Measurements from ENCODE around the gene PPP2R2D. TPM values are rescaled to one million over a fixed set of nuclear protein-coding genes. Genes with fewer than 3 reads are reported as not detected.

The PPP2R2D gene
- total RNA-seq, 1 experiment from 2014 or later, result 41.0 TPM

DNA sequence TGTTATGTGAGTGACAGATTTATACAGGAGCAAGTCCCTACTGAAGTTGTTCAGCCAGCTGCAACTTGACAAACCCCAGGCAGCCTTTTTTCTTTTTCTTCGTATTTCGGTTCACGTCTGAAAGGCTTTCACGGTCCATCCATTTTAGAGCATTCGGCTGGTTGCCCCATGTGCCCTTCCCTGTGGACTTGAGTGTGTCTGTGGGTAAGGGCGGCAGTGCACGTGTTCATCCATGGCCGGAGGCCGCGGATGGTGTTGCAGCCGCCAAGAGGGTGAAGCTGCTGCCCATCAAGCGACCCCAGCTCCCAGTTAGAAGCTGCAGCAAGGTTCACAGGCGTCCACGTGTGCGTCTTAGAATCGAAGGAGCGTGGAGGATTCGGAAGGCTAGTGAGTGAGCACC is 35.9 kb downstream of the PPP2R2D start:
- no TSS peak for BruUV-seq (replicated peaks)
- ChIA-PET CTCF (no interaction called here), POLR2A (no interaction called here)
- Histone ChIP-seq H3K9me3 (ENCODE audit: control insufficient read depth, insufficient read depth, low read depth, low read length) (no peaks in the 10 kb centered on the region), H3K36me3 (ENCODE audit: control insufficient read depth, insufficient read depth, low read length) (peaks cover 4% of the 10 kb centered on the region; the same call in 1 of the 2 replicates), H3K27me3 (ENCODE audit: control insufficient read depth, insufficient read depth, low read length) (no peaks in the 10 kb centered on the region), H3K4me3 (ENCODE audit: low read depth in 2 of 2, low read length in 2 of 2) (no peak overlapping the region), H3K4me1 (ENCODE audit: control insufficient read depth, insufficient read depth, low read length) (no peaks in the 10 kb centered on the region), H3K27ac (ENCODE audit: low read length) (no peak overlapping the region)
- intact Hi-C loops (cut with micrococcal nuclease; ENCODE audit: unreplicated experiment) (no loop called here), in situ Hi-C loops (cut with HindIII; ENCODE audit: low pct_unique_long_range_greater_than_20kb, low sequenced_read_pairs) (no loop called here)
- no peak for DNase-seq (ENCODE audit: low read depth, low spot score)
- no peak for ATAC-seq
- no peak for TF ChIP-seq TCF7L2 (IDR thresholded peaks at IDR 0.05; ENCODE audit: low read depth, low read length)

DNA sequence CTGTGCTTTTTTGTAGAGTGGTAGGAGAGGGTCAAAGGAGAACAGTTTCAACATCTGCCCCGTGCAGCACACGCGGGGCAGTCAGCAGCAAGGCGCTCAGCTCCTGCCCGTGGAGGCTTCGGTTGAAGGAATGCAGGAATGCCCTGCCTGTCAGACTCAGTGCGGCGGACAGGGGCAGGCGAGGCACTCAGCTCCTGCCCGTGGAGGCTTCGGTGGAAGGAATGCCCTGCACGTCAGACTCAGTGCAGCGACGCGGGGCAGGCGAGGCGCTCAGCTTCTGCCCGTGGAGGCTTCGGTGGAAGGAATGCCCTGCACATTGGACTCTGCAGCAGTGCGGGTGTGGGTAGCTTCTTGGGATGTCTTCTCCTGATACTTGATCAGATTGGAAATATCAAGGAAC is 37.0 kb downstream of the PPP2R2D start:
- Histone ChIP-seq H3K36me3 (ENCODE audit: control insufficient read depth, insufficient read depth, low read length) (peaks cover 4% of the 10 kb centered on the region), H3K27me3 (ENCODE audit: control insufficient read depth, insufficient read depth, low read length) (no peaks in the 10 kb centered on the region), H3K9me3 (ENCODE audit: control insufficient read depth, insufficient read depth, low read depth, low read length) (no peaks in the 10 kb centered on the region), H3K27ac (ENCODE audit: low read length) (no peak overlapping the region), H3K4me1 (ENCODE audit: control insufficient read depth, insufficient read depth, low read length) (no peaks in the 10 kb centered on the region), H3K4me3 (ENCODE audit: low read depth in 2 of 2, low read length in 2 of 2) (no peak overlapping the region)
- CTCF ChIA-PET, result no interaction called here
- no peak for ATAC-seq
- no peak for TF ChIP-seq POLR2AphosphoS5 (IDR thresholded peaks at IDR 0.05; ENCODE audit: low read depth, low read length)
- TF ChIP-seq TCF7L2 (IDR thresholded peaks at IDR 0.05; ENCODE audit: low read depth, low read length), result no peak
- no peak for TF ChIP-seq SIN3A (IDR thresholded peaks at IDR 0.05; ENCODE audit: borderline replicate concordance, insufficient read depth, low read depth, low read length)
- TF ChIP-seq, protein P1, sequence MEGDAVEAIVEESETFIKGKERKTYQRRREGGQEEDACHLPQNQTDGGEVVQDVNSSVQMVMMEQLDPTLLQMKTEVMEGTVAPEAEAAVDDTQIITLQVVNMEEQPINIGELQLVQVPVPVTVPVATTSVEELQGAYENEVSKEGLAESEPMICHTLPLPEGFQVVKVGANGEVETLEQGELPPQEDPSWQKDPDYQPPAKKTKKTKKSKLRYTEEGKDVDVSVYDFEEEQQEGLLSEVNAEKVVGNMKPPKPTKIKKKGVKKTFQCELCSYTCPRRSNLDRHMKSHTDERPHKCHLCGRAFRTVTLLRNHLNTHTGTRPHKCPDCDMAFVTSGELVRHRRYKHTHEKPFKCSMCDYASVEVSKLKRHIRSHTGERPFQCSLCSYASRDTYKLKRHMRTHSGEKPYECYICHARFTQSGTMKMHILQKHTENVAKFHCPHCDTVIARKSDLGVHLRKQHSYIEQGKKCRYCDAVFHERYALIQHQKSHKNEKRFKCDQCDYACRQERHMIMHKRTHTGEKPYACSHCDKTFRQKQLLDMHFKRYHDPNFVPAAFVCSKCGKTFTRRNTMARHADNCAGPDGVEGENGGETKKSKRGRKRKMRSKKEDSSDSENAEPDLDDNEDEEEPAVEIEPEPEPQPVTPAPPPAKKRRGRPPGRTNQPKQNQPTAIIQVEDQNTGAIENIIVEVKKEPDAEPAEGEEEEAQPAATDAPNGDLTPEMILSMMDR (IDR thresholded peaks at IDR 0.05), result no peak
- no TSS peak for BruUV-seq (replicated peaks)
- in situ Hi-C loops (cut with HindIII; ENCODE audit: low pct_unique_long_range_greater_than_20kb, low sequenced_read_pairs) (no loop called here), intact Hi-C loops (cut with micrococcal nuclease; ENCODE audit: unreplicated experiment) (no loop called here)
- POLR2A ChIA-PET, result no interaction called here
- no peak for DNase-seq (ENCODE audit: low read depth, low spot score)

DNA sequence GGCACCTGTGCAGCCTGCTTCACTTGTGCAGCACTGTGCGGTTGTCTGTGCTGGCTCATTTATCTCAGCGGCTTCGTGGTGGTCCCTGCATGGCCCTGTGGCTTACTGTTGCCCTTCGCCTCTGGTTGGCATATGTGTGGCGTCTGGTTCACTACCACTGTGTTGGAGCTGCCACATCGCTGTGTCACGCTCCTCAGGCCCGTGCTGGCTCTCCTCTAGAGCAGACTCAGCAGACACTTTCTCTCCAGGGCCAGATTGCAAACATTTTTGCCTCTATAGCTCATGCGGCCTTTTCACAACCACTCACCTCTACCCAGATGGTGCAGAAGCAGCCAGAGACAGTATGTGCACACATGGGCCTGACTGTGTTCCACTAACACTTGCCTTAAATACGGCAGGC is 37.9 kb downstream of the PPP2R2D start:
- CTCF ChIA-PET, result no interaction called here
- TF ChIP-seq, protein P2, sequence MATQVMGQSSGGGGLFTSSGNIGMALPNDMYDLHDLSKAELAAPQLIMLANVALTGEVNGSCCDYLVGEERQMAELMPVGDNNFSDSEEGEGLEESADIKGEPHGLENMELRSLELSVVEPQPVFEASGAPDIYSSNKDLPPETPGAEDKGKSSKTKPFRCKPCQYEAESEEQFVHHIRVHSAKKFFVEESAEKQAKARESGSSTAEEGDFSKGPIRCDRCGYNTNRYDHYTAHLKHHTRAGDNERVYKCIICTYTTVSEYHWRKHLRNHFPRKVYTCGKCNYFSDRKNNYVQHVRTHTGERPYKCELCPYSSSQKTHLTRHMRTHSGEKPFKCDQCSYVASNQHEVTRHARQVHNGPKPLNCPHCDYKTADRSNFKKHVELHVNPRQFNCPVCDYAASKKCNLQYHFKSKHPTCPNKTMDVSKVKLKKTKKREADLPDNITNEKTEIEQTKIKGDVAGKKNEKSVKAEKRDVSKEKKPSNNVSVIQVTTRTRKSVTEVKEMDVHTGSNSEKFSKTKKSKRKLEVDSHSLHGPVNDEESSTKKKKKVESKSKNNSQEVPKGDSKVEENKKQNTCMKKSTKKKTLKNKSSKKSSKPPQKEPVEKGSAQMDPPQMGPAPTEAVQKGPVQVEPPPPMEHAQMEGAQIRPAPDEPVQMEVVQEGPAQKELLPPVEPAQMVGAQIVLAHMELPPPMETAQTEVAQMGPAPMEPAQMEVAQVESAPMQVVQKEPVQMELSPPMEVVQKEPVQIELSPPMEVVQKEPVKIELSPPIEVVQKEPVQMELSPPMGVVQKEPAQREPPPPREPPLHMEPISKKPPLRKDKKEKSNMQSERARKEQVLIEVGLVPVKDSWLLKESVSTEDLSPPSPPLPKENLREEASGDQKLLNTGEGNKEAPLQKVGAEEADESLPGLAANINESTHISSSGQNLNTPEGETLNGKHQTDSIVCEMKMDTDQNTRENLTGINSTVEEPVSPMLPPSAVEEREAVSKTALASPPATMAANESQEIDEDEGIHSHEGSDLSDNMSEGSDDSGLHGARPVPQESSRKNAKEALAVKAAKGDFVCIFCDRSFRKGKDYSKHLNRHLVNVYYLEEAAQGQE (IDR thresholded peaks at IDR 0.05; ENCODE audit: insufficient read depth in 1 of 2, low read depth in 2 of 2, low read length in 1 of 2), result no peak
- TF ChIP-seq, protein P1 (IDR thresholded peaks at IDR 0.05), result no peak
- TF ChIP-seq POLR2AphosphoS5 (IDR thresholded peaks at IDR 0.05; ENCODE audit: low read depth, low read length), result no peak
- TF ChIP-seq TCF7L2 (IDR thresholded peaks at IDR 0.05; ENCODE audit: low read depth, low read length), result no peak
- no peak for TF ChIP-seq SIN3A (IDR thresholded peaks at IDR 0.05; ENCODE audit: borderline replicate concordance, insufficient read depth, low read depth, low read length)
- ATAC-seq, result no peak

More for the DNA sequence above, 37.9 kb downstream of the PPP2R2D start:
- H3K4me1 ChIP-seq (ENCODE audit: control insufficient read depth, insufficient read depth, low read length), result no peaks in the 10 kb centered on the region
- POLR2A ChIA-PET, result no interaction called here
- in situ Hi-C loops (cut with HindIII; ENCODE audit: low pct_unique_long_range_greater_than_20kb, low sequenced_read_pairs), result no loop called here
- H3K27me3 ChIP-seq (ENCODE audit: control insufficient read depth, insufficient read depth, low read length), result no peaks in the 10 kb centered on the region
- DNase-seq (ENCODE audit: low read depth, low spot score), result no peak
- no peak overlapping the region for H3K4me3 ChIP-seq (ENCODE audit: low read depth in 2 of 2, low read length in 2 of 2)
- BruUV-seq (replicated peaks), result no TSS peak
- intact Hi-C loops (cut with micrococcal nuclease; ENCODE audit: unreplicated experiment), result no loop called here
- H3K27ac ChIP-seq (ENCODE audit: low read length), result no peak overlapping the region
- peaks cover 6% of the 10 kb centered on the region for H3K36me3 ChIP-seq (ENCODE audit: control insufficient read depth, insufficient read depth, low read length)
- no peaks in the 10 kb centered on the region for H3K9me3 ChIP-seq (ENCODE audit: control insufficient read depth, insufficient read depth, low read depth, low read length)
